SK-N-SH (cell line): ENCODE measurements around the gene SPACA5B. TPM values are rescaled to one million over a fixed set of nuclear protein-coding genes. Genes with fewer than 3 reads are reported as not detected.

ENCODE experiments used
- CTCF ChIA-PET: fragments of 300-600, 350-600 bp; formaldehyde crosslinking; extraction: SDS; loops from one replicate; lab custom pipeline; 2021; lab: Yijun Ruan, JAX
- POLR2A ChIA-PET: fragments of 350-600 bp; sonication (Branson Sonifier 250); formaldehyde crosslinking; extraction: SDS; loops from one replicate; lab custom pipeline; 2020; ENCODE audit warnings: antibody characterized with exemption, inconsistent platforms; lab: Yijun Ruan, JAX
- DNase-seq: peaks from one replicate; pipeline ENCODE4 v3.0.0; 2012
- H2AFZ ChIP-seq: fragments of 200-600 bp; sonication (generic); 2 replicates; pipeline ENCODE4 v1.8.1; 2016; ENCODE audit warnings: antibody characterized with exemption, mild to moderate bottlenecking, low read depth
- H3F3A ChIP-seq: fragments of 200-600 bp; sonication (generic); replicated peaks from 2 replicates; pipeline ENCODE3; 2016; ENCODE audit warnings: antibody characterized with exemption, mild to moderate bottlenecking; ENCODE audit not compliant: insufficient read depth
- H3K27ac ChIP-seq, 2 experiments: fragments of 200-500 bp in 1 of 2; fragments of 200-600 bp in 1 of 2; sonication (Bioruptor generic) in 1 of 2; sonication (generic), shearing (Covaris generic) in 1 of 2; 2 replicates each; pipeline versions ENCODE4 v1.5.1 to v1.6.1; 2014 to 2016; ENCODE audit warnings: low read depth in 2 of 2, inconsistent platforms in 1 of 2, low read length in 1 of 2, mild to moderate bottlenecking in 1 of 2, mixed read lengths in 1 of 2
- H3K27me3 ChIP-seq: fragments of 200-600 bp; sonication (generic), shearing (Covaris generic); 2 replicates; pipeline ENCODE4 v1.6.1; 2016; ENCODE audit warnings: mixed run types; ENCODE audit not compliant: insufficient read depth
- H3K36me3 ChIP-seq, 2 experiments: fragments of 200-500 bp in 1 of 2; fragments of 200-600 bp in 1 of 2; sonication (Bioruptor generic) in 1 of 2; sonication (generic) in 1 of 2; replicated peaks in 1 of 2; 2 replicates each; pipeline versions ENCODE3 to v1.5.1; 2014 to 2016; ENCODE audit warnings: low read length in 1 of 2, mild to moderate bottlenecking in 1 of 2; ENCODE audit not compliant: insufficient read depth in 2 of 2, control insufficient read depth in 1 of 2
- H3K4me1 ChIP-seq, 2 experiments: fragments of 200-500 bp in 1 of 2; fragments of 200-600 bp in 1 of 2; sonication (Bioruptor generic) in 1 of 2; sonication (generic), shearing (Covaris generic) in 1 of 2; 2 replicates each; pipeline versions ENCODE4 v1.5.1 to v1.6.1; 2014 to 2016; ENCODE audit warnings: low read depth in 1 of 2, low read length in 1 of 2, mixed run types in 1 of 2; ENCODE audit not compliant: insufficient read depth in 2 of 2, control insufficient read depth in 1 of 2
- H3K4me2 ChIP-seq: fragments of 200-600 bp; sonication (generic), shearing (Covaris generic); 2 replicates; pipeline ENCODE4 v1.6.1; 2017; ENCODE audit warnings: mixed run types
- H3K4me3 ChIP-seq, 2 experiments: fragments of 200-500 bp in 1 of 2; fragments of 200-600 bp in 1 of 2; sonication (Bioruptor generic) in 1 of 2; sonication (generic), shearing (Covaris generic) in 1 of 2; 2 replicates each; pipeline versions ENCODE4 v1.5.1 to v1.8.1; 2014 to 2016; ENCODE audit warnings: low read depth in 2 of 2, inconsistent platforms in 1 of 2, low read length in 1 of 2, mild to moderate bottlenecking in 1 of 2, mixed read lengths in 1 of 2, moderate library complexity in 1 of 2
- H3K79me2 ChIP-seq: fragments of 200-600 bp; sonication (generic); 2 replicates; pipeline ENCODE4 v1.8.1; 2017; ENCODE audit warnings: mild to moderate bottlenecking; ENCODE audit not compliant: insufficient read depth
- H3K9ac ChIP-seq: fragments of 200-600 bp; sonication (generic); 2 replicates; pipeline ENCODE4 v1.6.1; 2017; ENCODE audit warnings: mixed run types
- H3K9me2 ChIP-seq: fragments of 200-600 bp; sonication (generic); 2 replicates; pipeline ENCODE4 v1.6.1; 2017; ENCODE audit warnings: mixed run types
- H3K9me3 ChIP-seq: fragments of 200-600 bp; sonication (generic); 2 replicates; pipeline ENCODE4 v1.6.1; 2017; ENCODE audit warnings: mixed run types, mild to moderate bottlenecking, moderate library complexity
- H4K20me1 ChIP-seq: fragments of 200-600 bp; sonication (generic); 2 replicates; pipeline ENCODE4 v1.6.1; 2017; ENCODE audit warnings: mild to moderate bottlenecking, mixed run types; ENCODE audit not compliant: insufficient read depth
- EP300 ChIP-seq, 2 experiments: IDR thresholded peaks; 2 replicates each; pipeline versions ENCODE4 v1.4.0 to v1.6.1; 2012; ENCODE audit warnings: borderline replicate concordance in 1 of 2, low read depth in 1 of 2, low read length in 1 of 2
- EZH2phosphoT487 ChIP-seq: fragments of 200-600 bp; sonication (generic); IDR thresholded peaks from 2 replicates; pipeline ENCODE4 v1.6.1; 2017; ENCODE audit warnings: low read depth, mixed run types, mild to moderate bottlenecking, antibody characterized with exemption, moderate library complexity, borderline replicate concordance
- FOSL2 ChIP-seq: IDR thresholded peaks from 2 replicates; pipeline ENCODE4 v1.4.0; 2012; ENCODE audit warnings: low read depth, mild to moderate bottlenecking, moderate library complexity, borderline replicate concordance
- FOXM1 ChIP-seq: IDR thresholded peaks from 2 replicates; pipeline ENCODE4 v1.4.0; 2012; ENCODE audit warnings: low read depth, mild to moderate bottlenecking
- GABPA ChIP-seq: IDR thresholded peaks from 2 replicates; pipeline ENCODE4 v1.4.0; 2012; ENCODE audit warnings: low read depth, mild to moderate bottlenecking
- GATA2 ChIP-seq: sonication (generic); formaldehyde crosslinking; IDR thresholded peaks from 2 replicates; pipeline ENCODE4 v1.5.0; 2020; ENCODE audit warnings: mild to moderate bottlenecking, missing genetic modification reagents
- MEF2A ChIP-seq: IDR thresholded peaks from 2 replicates; pipeline ENCODE4 v1.4.0; 2012; ENCODE audit warnings: low read depth, borderline replicate concordance
- MXI1 ChIP-seq: IDR thresholded peaks from 2 replicates; pipeline ENCODE4 v1.6.1; 2012; ENCODE audit warnings: mild to moderate bottlenecking, low read depth, low read length, improper control_type of control experiment
- PBX3 ChIP-seq: IDR thresholded peaks from 2 replicates; pipeline ENCODE4; 2012
- RAD21 ChIP-seq: IDR thresholded peaks from 2 replicates; pipeline ENCODE4 v1.6.1; 2012; ENCODE audit warnings: mild to moderate bottlenecking, low read length
- RFX5 ChIP-seq: IDR thresholded peaks from 2 replicates; pipeline ENCODE4 v1.6.1; 2012; ENCODE audit warnings: mild to moderate bottlenecking, improper control_type of control experiment, low read length
- TAF1 ChIP-seq: IDR thresholded peaks from 2 replicates; pipeline ENCODE4 v1.6.1; 2012; ENCODE audit warnings: low read depth, mild to moderate bottlenecking, low read length, moderate library complexity, borderline replicate concordance
- USF1 ChIP-seq: IDR thresholded peaks from 2 replicates; pipeline ENCODE4 v1.4.0; 2012; ENCODE audit warnings: low read depth, borderline replicate concordance
- polyA plus RNA-seq, 3 experiments: library from polyadenylated mRNA; depleted of rRNA; stranded (reverse); fragments of >200 nt; gene quantifications; 2 replicates each; pipeline ENCODE4 v1.2.3, GENCODE V29; 2012
- TF ChIP-seq, protein P1 (sequence below): fragments of 150-350 bp; IDR thresholded peaks from 2 replicates; pipeline ENCODE4 v1.6.1; 2017; ENCODE audit warnings: antibody characterized with exemption, low read length, low read depth, borderline replicate concordance
- TF ChIP-seq, protein P2 (sequence below): fragments of 150-350 bp; IDR thresholded peaks from 2 replicates; pipeline ENCODE4 v1.6.1; 2016; ENCODE audit warnings: mild to moderate bottlenecking, low read depth, low read length
- TF ChIP-seq, protein P3 (sequence below): IDR thresholded peaks from 2 replicates; pipeline ENCODE4 v1.4.0; 2012; ENCODE audit warnings: low read depth, borderline replicate concordance
- TF ChIP-seq, protein P4 (sequence below): fragments of 200-600 bp; sonication (generic); IDR thresholded peaks from 2 replicates; pipeline ENCODE4 v1.6.1; 2017; ENCODE audit warnings: antibody characterized with exemption, mild to moderate bottlenecking, moderate library complexity

The SPACA5B gene
- polyA plus RNA-seq, 1 of the 3 experiments (the other 2 are of a cell fraction): not detected

- Histone ChIP-seq H3K4me2 (no peak overlapping the region), H3K9me2 (no peaks in the 10 kb centered on the region), H3K9me3 (no peaks in the 10 kb centered on the region), H2AFZ (no peak overlapping the region), H3K27ac (no peak overlapping the region), H4K20me1 (no peaks in the 10 kb centered on the region), H3F3A (no peaks in the 10 kb centered on the region), H3K9ac (no peak overlapping the region), H3K79me2 (no peaks in the 10 kb centered on the region), H3K27me3 (peaks cover 46% of the 10 kb centered on the region; the same call in 1 of the 2 replicates), H3K36me3 (no peaks in the 10 kb centered on the region), H3K4me1 (no peaks in the 10 kb centered on the region), H3K4me3 (no peak overlapping the region)
- CTCF ChIA-PET: no interaction called here
- POLR2A ChIA-PET: no interaction called here
- no peak for DNase-seq
- TF ChIP-seq TAF1: no peak
- TF ChIP-seq, protein P1, sequence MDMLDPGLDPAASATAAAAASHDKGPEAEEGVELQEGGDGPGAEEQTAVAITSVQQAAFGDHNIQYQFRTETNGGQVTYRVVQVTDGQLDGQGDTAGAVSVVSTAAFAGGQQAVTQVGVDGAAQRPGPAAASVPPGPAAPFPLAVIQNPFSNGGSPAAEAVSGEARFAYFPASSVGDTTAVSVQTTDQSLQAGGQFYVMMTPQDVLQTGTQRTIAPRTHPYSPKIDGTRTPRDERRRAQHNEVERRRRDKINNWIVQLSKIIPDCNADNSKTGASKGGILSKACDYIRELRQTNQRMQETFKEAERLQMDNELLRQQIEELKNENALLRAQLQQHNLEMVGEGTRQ: no peak
- TF ChIP-seq GATA2 (CRISPR knock-in tag): no peak
- TF ChIP-seq MEF2A: no peak
- TF ChIP-seq RAD21: no peak
- no peak for TF ChIP-seq GABPA
- TF ChIP-seq PBX3: no peak
- TF ChIP-seq, protein P2, sequence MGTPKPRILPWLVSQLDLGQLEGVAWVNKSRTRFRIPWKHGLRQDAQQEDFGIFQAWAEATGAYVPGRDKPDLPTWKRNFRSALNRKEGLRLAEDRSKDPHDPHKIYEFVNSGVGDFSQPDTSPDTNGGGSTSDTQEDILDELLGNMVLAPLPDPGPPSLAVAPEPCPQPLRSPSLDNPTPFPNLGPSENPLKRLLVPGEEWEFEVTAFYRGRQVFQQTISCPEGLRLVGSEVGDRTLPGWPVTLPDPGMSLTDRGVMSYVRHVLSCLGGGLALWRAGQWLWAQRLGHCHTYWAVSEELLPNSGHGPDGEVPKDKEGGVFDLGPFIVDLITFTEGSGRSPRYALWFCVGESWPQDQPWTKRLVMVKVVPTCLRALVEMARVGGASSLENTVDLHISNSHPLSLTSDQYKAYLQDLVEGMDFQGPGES: no peak
- TF ChIP-seq MXI1: no peak
- no peak for TF ChIP-seq USF1
- no peak for TF ChIP-seq EP300 (IDR thresholded peaks at IDR 0.05; ENCODE audit: borderline replicate concordance in 1 of 2, low read depth in 1 of 2, low read length in 1 of 2)
- TF ChIP-seq, protein P3, sequence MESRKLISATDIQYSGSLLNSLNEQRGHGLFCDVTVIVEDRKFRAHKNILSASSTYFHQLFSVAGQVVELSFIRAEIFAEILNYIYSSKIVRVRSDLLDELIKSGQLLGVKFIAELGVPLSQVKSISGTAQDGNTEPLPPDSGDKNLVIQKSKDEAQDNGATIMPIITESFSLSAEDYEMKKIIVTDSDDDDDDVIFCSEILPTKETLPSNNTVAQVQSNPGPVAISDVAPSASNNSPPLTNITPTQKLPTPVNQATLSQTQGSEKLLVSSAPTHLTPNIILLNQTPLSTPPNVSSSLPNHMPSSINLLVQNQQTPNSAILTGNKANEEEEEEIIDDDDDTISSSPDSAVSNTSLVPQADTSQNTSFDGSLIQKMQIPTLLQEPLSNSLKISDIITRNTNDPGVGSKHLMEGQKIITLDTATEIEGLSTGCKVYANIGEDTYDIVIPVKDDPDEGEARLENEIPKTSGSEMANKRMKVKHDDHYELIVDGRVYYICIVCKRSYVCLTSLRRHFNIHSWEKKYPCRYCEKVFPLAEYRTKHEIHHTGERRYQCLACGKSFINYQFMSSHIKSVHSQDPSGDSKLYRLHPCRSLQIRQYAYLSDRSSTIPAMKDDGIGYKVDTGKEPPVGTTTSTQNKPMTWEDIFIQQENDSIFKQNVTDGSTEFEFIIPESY: no peak
- no peak for TF ChIP-seq FOSL2
- TF ChIP-seq RFX5: no peak
- TF ChIP-seq EZH2phosphoT487: no peak
- TF ChIP-seq, protein P4, sequence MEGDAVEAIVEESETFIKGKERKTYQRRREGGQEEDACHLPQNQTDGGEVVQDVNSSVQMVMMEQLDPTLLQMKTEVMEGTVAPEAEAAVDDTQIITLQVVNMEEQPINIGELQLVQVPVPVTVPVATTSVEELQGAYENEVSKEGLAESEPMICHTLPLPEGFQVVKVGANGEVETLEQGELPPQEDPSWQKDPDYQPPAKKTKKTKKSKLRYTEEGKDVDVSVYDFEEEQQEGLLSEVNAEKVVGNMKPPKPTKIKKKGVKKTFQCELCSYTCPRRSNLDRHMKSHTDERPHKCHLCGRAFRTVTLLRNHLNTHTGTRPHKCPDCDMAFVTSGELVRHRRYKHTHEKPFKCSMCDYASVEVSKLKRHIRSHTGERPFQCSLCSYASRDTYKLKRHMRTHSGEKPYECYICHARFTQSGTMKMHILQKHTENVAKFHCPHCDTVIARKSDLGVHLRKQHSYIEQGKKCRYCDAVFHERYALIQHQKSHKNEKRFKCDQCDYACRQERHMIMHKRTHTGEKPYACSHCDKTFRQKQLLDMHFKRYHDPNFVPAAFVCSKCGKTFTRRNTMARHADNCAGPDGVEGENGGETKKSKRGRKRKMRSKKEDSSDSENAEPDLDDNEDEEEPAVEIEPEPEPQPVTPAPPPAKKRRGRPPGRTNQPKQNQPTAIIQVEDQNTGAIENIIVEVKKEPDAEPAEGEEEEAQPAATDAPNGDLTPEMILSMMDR: no peak
- TF ChIP-seq FOXM1: no peak
Observed at GRCh38 chrX:48086082-48086481, 44.3 kb upstream of the SPACA5B start.
